Mesendoderm (in vitro differentiated cells): ENCODE data around the gene TGIF2.

Experiments used
- DNase-seq: peaks from one replicate; pipeline ENCODE4 v3.0.0; 2013
- H2AK5ac ChIP-seq: 2 replicates; pipeline ENCODE4 v1.6.1; 2013; ENCODE audit warnings: low read length, inconsistent platforms
- H2BK120ac ChIP-seq: 2 replicates; pipeline ENCODE4 v1.6.1; 2013; ENCODE audit warnings: low read depth, mild to moderate bottlenecking, low read length, moderate library complexity, mixed read lengths
- H2BK15ac ChIP-seq: replicated peaks from 2 replicates; pipeline ENCODE4 v1.6.1; 2013; ENCODE audit warnings: low read depth, mild to moderate bottlenecking, moderate library complexity
- H2BK5ac ChIP-seq: 2 replicates; pipeline ENCODE4 v1.6.1; 2013; ENCODE audit warnings: low read length, inconsistent platforms
- H3K18ac ChIP-seq: 2 replicates; pipeline ENCODE4 v1.6.1; 2013; ENCODE audit warnings: mild to moderate bottlenecking, low read length, mixed read lengths
- H3K23ac ChIP-seq: one replicate; pipeline ENCODE4 v1.6.1; 2013; ENCODE audit warnings: low read length
- H3K27ac ChIP-seq: 2 replicates; pipeline ENCODE4 v1.5.1; 2013; ENCODE audit warnings: low read depth, mild to moderate bottlenecking, inconsistent platforms, low read length, moderate library complexity
- H3K27me3 ChIP-seq: 2 replicates; pipeline ENCODE4 v1.6.1; 2013; ENCODE audit warnings: low read length, control low read depth, mild to moderate bottlenecking, inconsistent platforms; ENCODE audit not compliant: insufficient read depth, poor library complexity
- H3K36me3 ChIP-seq: 2 replicates; pipeline ENCODE4 v1.6.1; 2013; ENCODE audit warnings: low read length, inconsistent platforms; ENCODE audit not compliant: control insufficient read depth, insufficient read depth
- H3K4ac ChIP-seq: one replicate; pipeline ENCODE4 v1.6.1; 2013; ENCODE audit warnings: low read depth, mild to moderate bottlenecking, low read length, moderate library complexity
- H3K4me1 ChIP-seq: 2 replicates; pipeline ENCODE4 v1.6.1; 2013; ENCODE audit warnings: low read depth, low read length, inconsistent platforms; ENCODE audit not compliant: control insufficient read depth
- H3K4me2 ChIP-seq: 2 replicates; pipeline ENCODE4 v1.6.1; 2013; ENCODE audit warnings: low read length
- H3K4me3 ChIP-seq: 2 replicates; pipeline ENCODE4 v1.5.1; 2013; ENCODE audit warnings: mild to moderate bottlenecking, low read length
- H3K56ac ChIP-seq: one replicate; pipeline ENCODE4 v1.6.1; 2013; ENCODE audit warnings: low read length
- H3K79me1 ChIP-seq: 2 replicates; pipeline ENCODE4 v1.6.1; 2013; ENCODE audit warnings: low read length, inconsistent platforms
- H3K79me2 ChIP-seq: 2 replicates; pipeline ENCODE4 v1.6.1; 2013; ENCODE audit warnings: mild to moderate bottlenecking, low read length; ENCODE audit not compliant: control insufficient read depth, insufficient read depth
- H3K9ac ChIP-seq: 2 replicates; pipeline ENCODE4 v1.6.1; 2013; ENCODE audit warnings: low read length, inconsistent platforms
- H4K5ac ChIP-seq: one replicate; pipeline ENCODE4 v1.6.1; 2013; ENCODE audit warnings: low read length
- H4K8ac ChIP-seq: one replicate; pipeline ENCODE4 v1.6.1; 2013; ENCODE audit warnings: low read depth, mild to moderate bottlenecking, control low read depth, low read length, moderate library complexity
- WGBS: extraction: QIAGEN DNeasy Blood & Tissue Kit; methylation state at CpG from one replicate; pipeline ENCODE4 v1.1.7; 2013; ENCODE audit warnings: low lambda C conversion rate, missing lambda C conversion rate; ENCODE audit not compliant: insufficient coverage; ENCODE audit errors: extremely low coverage; 5-methylcytosine and 5-hydroxymethylcytosine counted together

TGIF2 gene

DNA sequence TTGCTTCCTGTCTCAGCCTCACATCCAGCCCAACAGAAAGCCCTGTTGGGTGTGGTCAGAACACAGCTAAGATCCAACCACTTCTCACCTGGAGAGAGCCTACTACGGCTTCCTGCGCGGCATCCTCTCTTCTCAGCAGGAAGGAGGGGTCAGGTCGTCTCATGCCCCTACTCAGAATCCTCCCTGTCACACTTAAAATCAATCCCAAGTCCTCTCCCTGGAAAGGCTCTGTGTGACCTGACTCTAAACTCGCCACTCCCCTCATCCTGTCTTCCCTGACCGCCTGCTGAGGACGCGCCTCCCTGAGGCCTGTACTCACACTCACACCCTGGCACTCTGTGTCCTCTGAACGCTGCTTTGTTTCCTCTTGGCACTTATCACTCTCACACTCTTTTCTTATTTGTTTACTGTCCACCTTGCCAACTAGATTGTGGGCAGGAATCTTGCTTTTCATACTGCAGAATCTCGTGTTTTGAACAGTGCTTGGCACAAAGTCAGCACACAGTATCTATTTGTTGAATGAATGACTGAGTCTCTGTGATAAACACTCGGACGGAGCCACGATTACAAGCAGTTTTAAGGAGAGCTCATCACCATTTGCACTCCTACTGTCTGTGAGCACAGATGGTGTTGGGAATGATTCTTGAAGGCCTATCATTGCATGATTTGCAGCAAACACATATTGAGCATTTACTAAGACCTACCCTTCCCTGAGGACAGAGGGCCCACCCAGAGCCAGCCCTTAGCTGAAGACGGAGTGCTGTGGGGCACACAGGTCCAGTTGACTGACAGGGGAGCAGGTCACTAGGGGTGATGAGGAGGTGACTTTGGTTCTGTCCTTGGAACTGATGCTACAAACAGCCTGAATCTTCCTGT lies 50.9 kb downstream of the TGIF2 start:
- Histone ChIP-seq H2AK5ac (no peak overlapping the region), H3K4me1 (no peaks in the 10 kb centered on the region), H3K27me3 (no peaks in the 10 kb centered on the region), H3K4me3 (no peak overlapping the region), H4K5ac (no peak overlapping the region), H2BK5ac (no peak overlapping the region), H2BK15ac (no peak overlapping the region), H3K79me1 (no peaks in the 10 kb centered on the region), H3K23ac (no peak overlapping the region), H3K4ac (no peak overlapping the region), H3K9ac (no peak overlapping the region), H3K36me3 (no peaks in the 10 kb centered on the region), H2BK120ac (no peak overlapping the region), H3K56ac (no peak overlapping the region), H3K27ac (no peak overlapping the region), H3K4me2 (no peak overlapping the region), H4K8ac (no peak overlapping the region), H3K18ac (no peak overlapping the region), H3K79me2 (no peaks in the 10 kb centered on the region)
- no CpG with 5 or more reads among the region's 14 CpGs for WGBS
- DNase-seq, result peak; percentile 45

GRCh38 chr20:36624944-36625324 lies 51.5 kb downstream of the TGIF2 start:
- H2AK5ac ChIP-seq, result no peak overlapping the region
- DNase-seq, result no peak
- H4K8ac ChIP-seq, result no peak overlapping the region
- no peak overlapping the region for H3K4me3 ChIP-seq
- no peaks in the 10 kb centered on the region for H3K79me2 ChIP-seq
- no peak overlapping the region for H2BK15ac ChIP-seq
- no peak overlapping the region for H3K4me2 ChIP-seq
- no peaks in the 10 kb centered on the region for H3K79me1 ChIP-seq
- no peak overlapping the region for H3K18ac ChIP-seq
- no peak overlapping the region for H3K23ac ChIP-seq
- no peak overlapping the region for H3K4ac ChIP-seq
- no peaks in the 10 kb centered on the region for H3K36me3 ChIP-seq
- H4K5ac ChIP-seq, result no peak overlapping the region
- H3K56ac ChIP-seq, result no peak overlapping the region
- H3K4me1 ChIP-seq, result no peaks in the 10 kb centered on the region
- no peak overlapping the region for H2BK120ac ChIP-seq
- H2BK5ac ChIP-seq, result no peak overlapping the region
- WGBS, result no CpG with 5 or more reads among the region's 2 CpGs
- no peak overlapping the region for H3K27ac ChIP-seq
- H3K27me3 ChIP-seq, result no peaks in the 10 kb centered on the region
- no peak overlapping the region for H3K9ac ChIP-seq

DNA sequence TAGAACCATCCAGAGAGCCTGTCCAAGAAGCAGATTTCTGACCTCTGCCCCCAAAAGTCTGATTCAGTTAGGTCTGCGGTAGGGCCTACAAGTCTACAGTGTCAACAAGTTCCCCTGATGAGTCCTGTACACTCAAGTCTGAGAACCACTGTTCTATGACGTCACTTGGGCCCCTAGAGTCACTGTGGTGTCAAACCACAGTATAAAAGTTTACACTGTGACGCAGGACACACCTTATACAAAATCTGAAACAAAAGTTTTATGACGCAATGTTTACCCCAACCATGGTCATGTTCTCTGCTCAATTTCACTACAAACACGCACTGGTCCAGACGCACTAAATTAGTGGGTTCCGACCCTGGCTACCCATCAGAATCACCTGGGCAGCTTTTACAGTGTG lies 54.7 kb downstream of the TGIF2 start:
- WGBS, result no CpG with 5 or more reads among the region's 7 CpGs
- Histone ChIP-seq H3K4me3 (no peak overlapping the region), H3K18ac (no peak overlapping the region)

GRCh38 chr20:36629719-36630681 lies 56.6 kb downstream of the TGIF2 start:
- H3K36me3 ChIP-seq, result no peaks in the 10 kb centered on the region
- no peak overlapping the region for H2AK5ac ChIP-seq
- H3K56ac ChIP-seq, result no peak overlapping the region
- H3K18ac ChIP-seq, result no peak overlapping the region
- no peak overlapping the region for H4K8ac ChIP-seq
- H4K5ac ChIP-seq, result no peak overlapping the region
- no peaks in the 10 kb centered on the region for H3K4me1 ChIP-seq
- no peaks in the 10 kb centered on the region for H3K27me3 ChIP-seq
- no peak overlapping the region for H3K23ac ChIP-seq
- no peak overlapping the region for H2BK15ac ChIP-seq
- H3K27ac ChIP-seq, result no peak overlapping the region
- H2BK5ac ChIP-seq, result no peak overlapping the region
- no peak for DNase-seq
- no peaks in the 10 kb centered on the region for H3K79me1 ChIP-seq
- no peak overlapping the region for H2BK120ac ChIP-seq
- no peak overlapping the region for H3K9ac ChIP-seq
- no peak overlapping the region for H3K4ac ChIP-seq
- no CpG with 5 or more reads among the region's 15 CpGs for WGBS
- no peak overlapping the region for H3K4me2 ChIP-seq
- no peaks in the 10 kb centered on the region for H3K79me2 ChIP-seq
- H3K4me3 ChIP-seq, result no peak overlapping the region

More for the DNA sequence above, 54.7 kb downstream of the TGIF2 start:
- H4K8ac ChIP-seq, result no peak overlapping the region
- H2BK5ac ChIP-seq, result no peak overlapping the region
- no peak overlapping the region for H2BK15ac ChIP-seq
- H3K79me1 ChIP-seq, result no peaks in the 10 kb centered on the region
- H2AK5ac ChIP-seq, result no peak overlapping the region
- H3K56ac ChIP-seq, result no peak overlapping the region
- H3K4me1 ChIP-seq, result no peaks in the 10 kb centered on the region
- H3K4ac ChIP-seq, result no peak overlapping the region
- H4K5ac ChIP-seq, result no peak overlapping the region
- H3K27ac ChIP-seq, result no peak overlapping the region
- H3K36me3 ChIP-seq, result no peaks in the 10 kb centered on the region
- no peak overlapping the region for H3K23ac ChIP-seq
- no peak overlapping the region for H2BK120ac ChIP-seq
- H3K4me2 ChIP-seq, result no peak overlapping the region
- no peak overlapping the region for H3K9ac ChIP-seq
- no peaks in the 10 kb centered on the region for H3K79me2 ChIP-seq
- H3K27me3 ChIP-seq, result no peaks in the 10 kb centered on the region
- DNase-seq, result no peak

DNA sequence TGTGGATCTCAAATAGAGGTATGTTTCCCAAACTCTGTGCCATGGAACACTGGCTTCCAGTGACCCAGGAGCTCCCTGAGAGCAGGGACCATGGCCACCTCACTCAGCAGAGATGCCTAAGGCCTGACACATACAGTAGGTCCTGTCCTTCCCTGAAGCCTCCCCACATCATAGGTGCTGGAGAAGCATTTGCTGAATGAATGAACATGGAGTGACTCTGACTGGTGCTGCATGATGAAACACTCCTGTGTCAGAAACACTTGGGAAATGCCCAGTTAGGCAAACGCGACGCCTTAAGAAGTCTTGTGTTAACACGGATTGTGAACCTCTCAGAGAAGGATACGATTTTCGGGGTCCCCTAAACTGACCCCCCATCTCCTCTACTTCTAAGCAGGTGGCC lies 58.2 kb downstream of the TGIF2 start:
- no peak overlapping the region for H2BK120ac ChIP-seq
- no peak overlapping the region for H3K56ac ChIP-seq
- no peak overlapping the region for H2BK5ac ChIP-seq
- H2BK15ac ChIP-seq, result no peak overlapping the region
- no peak overlapping the region for H3K23ac ChIP-seq
- H3K4me3 ChIP-seq, result no peak overlapping the region
- no peak overlapping the region for H3K4ac ChIP-seq
- no peak overlapping the region for H3K27ac ChIP-seq
- no peak overlapping the region for H3K18ac ChIP-seq
- H3K79me2 ChIP-seq, result no peaks in the 10 kb centered on the region
- no peaks in the 10 kb centered on the region for H3K4me1 ChIP-seq
- no peak overlapping the region for H4K5ac ChIP-seq
- no CpG with 5 or more reads among the region's 6 CpGs for WGBS
- no peaks in the 10 kb centered on the region for H3K79me1 ChIP-seq
- no peak overlapping the region for H4K8ac ChIP-seq
- H3K36me3 ChIP-seq, result no peaks in the 10 kb centered on the region
- H3K9ac ChIP-seq, result no peak overlapping the region
- no peak overlapping the region for H2AK5ac ChIP-seq
- H3K27me3 ChIP-seq, result no peaks in the 10 kb centered on the region
- H3K4me2 ChIP-seq, result no peak overlapping the region
- no peak for DNase-seq
